DND-41 (cell line): ENCODE data around the gene HIGD1A.

ENCODE experiments used
- EZH2 ChIP-seq: IDR thresholded peaks from 3 replicates; pipeline ENCODE4 v1.6.1; 2012; ENCODE audit warnings: borderline replicate concordance, low read depth, mild to moderate bottlenecking, moderate library complexity, low read length, inconsistent platforms; ENCODE audit not compliant: severe bottlenecking
- TF ChIP-seq, protein P1 (sequence below): IDR thresholded peaks from 2 replicates; pipeline ENCODE4 v1.5.1; 2012; ENCODE audit warnings: borderline replicate concordance, low read length, moderate library complexity, mild to moderate bottlenecking; ENCODE audit not compliant: poor library complexity, severe bottlenecking; ENCODE audit errors: extremely low read depth

DNA sequence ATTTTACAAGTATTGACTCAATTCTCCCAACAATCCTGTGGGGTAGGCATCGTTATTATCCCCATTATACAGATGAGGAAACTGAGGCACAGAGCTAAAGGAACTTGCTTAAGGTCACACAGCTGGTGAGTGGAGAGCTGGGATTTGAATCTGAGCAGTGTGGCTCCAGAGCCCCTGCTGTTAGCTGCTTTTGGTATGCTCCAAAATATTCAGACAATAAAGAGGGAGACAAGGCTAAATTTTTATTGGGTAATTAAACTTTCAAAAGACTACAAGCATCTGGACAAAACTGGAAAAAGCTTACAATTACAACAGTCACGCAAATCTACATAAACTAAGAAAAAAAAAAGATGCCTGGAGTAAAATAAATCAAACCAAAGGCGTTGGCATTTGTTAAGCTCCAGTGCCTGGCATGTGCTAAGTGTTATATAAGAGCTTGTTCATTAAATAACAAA, 59.0 kb downstream of the HIGD1A start:
- TF ChIP-seq, protein P1, sequence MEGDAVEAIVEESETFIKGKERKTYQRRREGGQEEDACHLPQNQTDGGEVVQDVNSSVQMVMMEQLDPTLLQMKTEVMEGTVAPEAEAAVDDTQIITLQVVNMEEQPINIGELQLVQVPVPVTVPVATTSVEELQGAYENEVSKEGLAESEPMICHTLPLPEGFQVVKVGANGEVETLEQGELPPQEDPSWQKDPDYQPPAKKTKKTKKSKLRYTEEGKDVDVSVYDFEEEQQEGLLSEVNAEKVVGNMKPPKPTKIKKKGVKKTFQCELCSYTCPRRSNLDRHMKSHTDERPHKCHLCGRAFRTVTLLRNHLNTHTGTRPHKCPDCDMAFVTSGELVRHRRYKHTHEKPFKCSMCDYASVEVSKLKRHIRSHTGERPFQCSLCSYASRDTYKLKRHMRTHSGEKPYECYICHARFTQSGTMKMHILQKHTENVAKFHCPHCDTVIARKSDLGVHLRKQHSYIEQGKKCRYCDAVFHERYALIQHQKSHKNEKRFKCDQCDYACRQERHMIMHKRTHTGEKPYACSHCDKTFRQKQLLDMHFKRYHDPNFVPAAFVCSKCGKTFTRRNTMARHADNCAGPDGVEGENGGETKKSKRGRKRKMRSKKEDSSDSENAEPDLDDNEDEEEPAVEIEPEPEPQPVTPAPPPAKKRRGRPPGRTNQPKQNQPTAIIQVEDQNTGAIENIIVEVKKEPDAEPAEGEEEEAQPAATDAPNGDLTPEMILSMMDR: no peak
- TF ChIP-seq EZH2: no peak
